H1 (cell line): ENCODE measurements around the gene MANEAL. TPM values are rescaled to one million over a fixed set of nuclear protein-coding genes. Genes with fewer than 3 reads are reported as not detected.
A peak's percentile ranks its signal among the peaks of the same experiment; 100 is the strongest.

Experiments
- CHD1 ChIP-seq: IDR thresholded peaks from 2 replicates; pipeline ENCODE4 v1.6.1; 2012; ENCODE audit warnings: low read depth, low read length, improper control_type of control experiment
- EGR1 ChIP-seq: IDR thresholded peaks from 2 replicates; pipeline ENCODE4 v1.6.1; 2011; ENCODE audit warnings: low read depth, low read length, borderline replicate concordance
- GABPA ChIP-seq: IDR thresholded peaks from 2 replicates; pipeline ENCODE4 v1.6.1; 2011; ENCODE audit warnings: mild to moderate bottlenecking, low read length, moderate library complexity, borderline replicate concordance; ENCODE audit not compliant: insufficient read depth
- JUND ChIP-seq: IDR thresholded peaks from 2 replicates; pipeline ENCODE4 v1.6.1; 2011; ENCODE audit warnings: mild to moderate bottlenecking, improper control_type of control experiment, low read length
- NANOG ChIP-seq: IDR thresholded peaks from 2 replicates; pipeline ENCODE4 v1.6.1; 2011; ENCODE audit warnings: low read length, low read depth, mild to moderate bottlenecking, inconsistent platforms; ENCODE audit not compliant: insufficient read depth, poor library complexity, severe bottlenecking
- NRF1 ChIP-seq: IDR thresholded peaks from 2 replicates; pipeline ENCODE4 v1.6.1; 2011; ENCODE audit warnings: mild to moderate bottlenecking, low read depth, low read length, improper control_type of control experiment
- SAP30 ChIP-seq: fragments of 300-600 bp; sonication (generic); IDR thresholded peaks from 2 replicates; pipeline ENCODE4 v1.7.1; 2012; ENCODE audit warnings: low read length, moderate library complexity, mild to moderate bottlenecking, inconsistent platforms; ENCODE audit not compliant: insufficient read depth, insufficient replicate concordance
- SIN3A ChIP-seq, 2 experiments: IDR thresholded peaks in 1 of 2; conservative IDR thresholded peaks in 1 of 2; 2 replicates each; pipeline ENCODE4 v1.6.1; 2011 to 2012; ENCODE audit warnings: low read length in 2 of 2, improper control_type of control experiment in 1 of 2, low read depth in 1 of 2, mild to moderate bottlenecking in 1 of 2
- TEAD4 ChIP-seq: IDR thresholded peaks from 2 replicates; pipeline ENCODE4 v1.6.1; 2012; ENCODE audit warnings: low read depth, low read length, inconsistent platforms, mixed read lengths
- polyA plus RNA-seq, 7 experiments: library from polyadenylated mRNA; depleted of rRNA in 3 of 7; stranded (reverse) in 5 of 7; unstranded in 2 of 7; fragments of >200 nt in 5 of 7; fragments of 200-250 nt in 2 of 7; gene quantifications; 1 replicate in 5 of 7; 2 replicates in 1 of 7; 4 replicates in 1 of 7; pipeline versions ENCODE4 v1.2.1 to v1.2.3, GENCODE V29; 2011 to 2013; ENCODE audit warnings: missing spikeins in 2 of 7, mixed read lengths in 2 of 7
- total RNA-seq: library from RNA; stranded (reverse); fragmentation: NEBNext Ultra II Directional; extraction: Animal tissue kit (Norgen Biotek cat#: 25700); gene quantifications from 2 replicates; pipeline ENCODE4 v1.2.1, GENCODE V29; 2021
- TF ChIP-seq, protein P1 (sequence below): fragments of 300-600 bp; sonication (generic); IDR thresholded peaks from 2 replicates; pipeline ENCODE4 v1.7.1; 2012; ENCODE audit warnings: low read length, moderate library complexity, mild to moderate bottlenecking, inconsistent platforms; ENCODE audit not compliant: insufficient replicate concordance

Gene MANEAL
- total and polyA plus RNA-seq, 2 of the 8 experiments (the other 6 are each of a cell fraction or from before 2014, with no cell fraction given): 4.8 to 7.2 TPM

DNA sequence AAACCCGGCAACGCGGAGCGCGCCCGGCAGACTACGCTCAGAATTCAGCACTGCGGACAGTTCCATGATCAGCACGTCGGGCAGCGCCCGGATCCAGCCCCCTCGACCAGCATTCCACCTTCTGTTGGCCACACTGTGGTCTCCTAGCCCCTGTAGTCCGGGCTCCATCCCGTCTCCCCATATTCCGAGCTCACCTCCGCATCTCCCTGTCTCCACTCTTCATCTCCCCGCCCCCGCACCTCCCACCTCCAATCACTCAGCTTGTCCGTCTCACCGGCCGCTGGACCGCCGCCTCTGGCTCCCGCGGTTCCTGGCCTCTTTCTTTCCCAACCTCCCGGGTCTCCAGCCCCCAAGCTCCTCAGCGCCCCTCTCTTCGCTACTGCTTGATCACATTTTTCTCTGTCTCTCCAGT lies 29.2 kb upstream of the MANEAL start (continued):
- TF ChIP-seq, protein P1, sequence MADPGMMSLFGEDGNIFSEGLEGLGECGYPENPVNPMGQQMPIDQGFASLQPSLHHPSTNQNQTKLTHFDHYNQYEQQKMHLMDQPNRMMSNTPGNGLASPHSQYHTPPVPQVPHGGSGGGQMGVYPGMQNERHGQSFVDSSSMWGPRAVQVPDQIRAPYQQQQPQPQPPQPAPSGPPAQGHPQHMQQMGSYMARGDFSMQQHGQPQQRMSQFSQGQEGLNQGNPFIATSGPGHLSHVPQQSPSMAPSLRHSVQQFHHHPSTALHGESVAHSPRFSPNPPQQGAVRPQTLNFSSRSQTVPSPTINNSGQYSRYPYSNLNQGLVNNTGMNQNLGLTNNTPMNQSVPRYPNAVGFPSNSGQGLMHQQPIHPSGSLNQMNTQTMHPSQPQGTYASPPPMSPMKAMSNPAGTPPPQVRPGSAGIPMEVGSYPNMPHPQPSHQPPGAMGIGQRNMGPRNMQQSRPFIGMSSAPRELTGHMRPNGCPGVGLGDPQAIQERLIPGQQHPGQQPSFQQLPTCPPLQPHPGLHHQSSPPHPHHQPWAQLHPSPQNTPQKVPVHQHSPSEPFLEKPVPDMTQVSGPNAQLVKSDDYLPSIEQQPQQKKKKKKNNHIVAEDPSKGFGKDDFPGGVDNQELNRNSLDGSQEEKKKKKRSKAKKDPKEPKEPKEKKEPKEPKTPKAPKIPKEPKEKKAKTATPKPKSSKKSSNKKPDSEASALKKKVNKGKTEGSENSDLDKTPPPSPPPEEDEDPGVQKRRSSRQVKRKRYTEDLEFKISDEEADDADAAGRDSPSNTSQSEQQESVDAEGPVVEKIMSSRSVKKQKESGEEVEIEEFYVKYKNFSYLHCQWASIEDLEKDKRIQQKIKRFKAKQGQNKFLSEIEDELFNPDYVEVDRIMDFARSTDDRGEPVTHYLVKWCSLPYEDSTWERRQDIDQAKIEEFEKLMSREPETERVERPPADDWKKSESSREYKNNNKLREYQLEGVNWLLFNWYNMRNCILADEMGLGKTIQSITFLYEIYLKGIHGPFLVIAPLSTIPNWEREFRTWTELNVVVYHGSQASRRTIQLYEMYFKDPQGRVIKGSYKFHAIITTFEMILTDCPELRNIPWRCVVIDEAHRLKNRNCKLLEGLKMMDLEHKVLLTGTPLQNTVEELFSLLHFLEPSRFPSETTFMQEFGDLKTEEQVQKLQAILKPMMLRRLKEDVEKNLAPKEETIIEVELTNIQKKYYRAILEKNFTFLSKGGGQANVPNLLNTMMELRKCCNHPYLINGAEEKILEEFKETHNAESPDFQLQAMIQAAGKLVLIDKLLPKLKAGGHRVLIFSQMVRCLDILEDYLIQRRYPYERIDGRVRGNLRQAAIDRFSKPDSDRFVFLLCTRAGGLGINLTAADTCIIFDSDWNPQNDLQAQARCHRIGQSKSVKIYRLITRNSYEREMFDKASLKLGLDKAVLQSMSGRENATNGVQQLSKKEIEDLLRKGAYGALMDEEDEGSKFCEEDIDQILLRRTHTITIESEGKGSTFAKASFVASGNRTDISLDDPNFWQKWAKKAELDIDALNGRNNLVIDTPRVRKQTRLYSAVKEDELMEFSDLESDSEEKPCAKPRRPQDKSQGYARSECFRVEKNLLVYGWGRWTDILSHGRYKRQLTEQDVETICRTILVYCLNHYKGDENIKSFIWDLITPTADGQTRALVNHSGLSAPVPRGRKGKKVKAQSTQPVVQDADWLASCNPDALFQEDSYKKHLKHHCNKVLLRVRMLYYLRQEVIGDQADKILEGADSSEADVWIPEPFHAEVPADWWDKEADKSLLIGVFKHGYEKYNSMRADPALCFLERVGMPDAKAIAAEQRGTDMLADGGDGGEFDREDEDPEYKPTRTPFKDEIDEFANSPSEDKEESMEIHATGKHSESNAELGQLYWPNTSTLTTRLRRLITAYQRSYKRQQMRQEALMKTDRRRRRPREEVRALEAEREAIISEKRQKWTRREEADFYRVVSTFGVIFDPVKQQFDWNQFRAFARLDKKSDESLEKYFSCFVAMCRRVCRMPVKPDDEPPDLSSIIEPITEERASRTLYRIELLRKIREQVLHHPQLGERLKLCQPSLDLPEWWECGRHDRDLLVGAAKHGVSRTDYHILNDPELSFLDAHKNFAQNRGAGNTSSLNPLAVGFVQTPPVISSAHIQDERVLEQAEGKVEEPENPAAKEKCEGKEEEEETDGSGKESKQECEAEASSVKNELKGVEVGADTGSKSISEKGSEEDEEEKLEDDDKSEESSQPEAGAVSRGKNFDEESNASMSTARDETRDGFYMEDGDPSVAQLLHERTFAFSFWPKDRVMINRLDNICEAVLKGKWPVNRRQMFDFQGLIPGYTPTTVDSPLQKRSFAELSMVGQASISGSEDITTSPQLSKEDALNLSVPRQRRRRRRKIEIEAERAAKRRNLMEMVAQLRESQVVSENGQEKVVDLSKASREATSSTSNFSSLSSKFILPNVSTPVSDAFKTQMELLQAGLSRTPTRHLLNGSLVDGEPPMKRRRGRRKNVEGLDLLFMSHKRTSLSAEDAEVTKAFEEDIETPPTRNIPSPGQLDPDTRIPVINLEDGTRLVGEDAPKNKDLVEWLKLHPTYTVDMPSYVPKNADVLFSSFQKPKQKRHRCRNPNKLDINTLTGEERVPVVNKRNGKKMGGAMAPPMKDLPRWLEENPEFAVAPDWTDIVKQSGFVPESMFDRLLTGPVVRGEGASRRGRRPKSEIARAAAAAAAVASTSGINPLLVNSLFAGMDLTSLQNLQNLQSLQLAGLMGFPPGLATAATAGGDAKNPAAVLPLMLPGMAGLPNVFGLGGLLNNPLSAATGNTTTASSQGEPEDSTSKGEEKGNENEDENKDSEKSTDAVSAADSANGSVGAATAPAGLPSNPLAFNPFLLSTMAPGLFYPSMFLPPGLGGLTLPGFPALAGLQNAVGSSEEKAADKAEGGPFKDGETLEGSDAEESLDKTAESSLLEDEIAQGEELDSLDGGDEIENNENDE: no peak
- TF ChIP-seq NANOG (no peak), NRF1 (no peak), SIN3A (conservative IDR thresholded peaks at IDR 0.05 in 1 of 2, IDR thresholded peaks at IDR 0.05 in 1 of 2; ENCODE audit: low read depth in 1 of 2, low read length in 2 of 2) (peak; percentile 100), SAP30 (peak; percentile 100), EGR1 (peak; percentile 7; the same call in 1 of the 2 replicates), CHD1 (no peak), TEAD4 (peak; percentile 87), GABPA (peak; percentile 73; the same call in 1 of the 2 replicates), JUND (no peak)
